CD4-positive, alpha-beta T cell treated with Interleukin-6 for 4 hours (primary cell): ENCODE measurements around the gene LRRC37B.
"Not testable (repeated sequence)": the region's sequence is repeated elsewhere in the genome, so short reads cannot be mapped to it uniquely, and the experiment has no call there.

Experiments
- DNase-seq: peaks from one replicate; pipeline ENCODE4 v3.0.0-alpha.2; 2020; ENCODE audit warnings: mixed read lengths

LRRC37B gene

GRCh38 chr17:32042266-32042665, 35.1 kb downstream of the LRRC37B start:
- DNase-seq = not testable (repeated sequence)

- not testable (repeated sequence) for DNase-seq
Observed at GRCh38 chr17:32045611-32046010, 38.4 kb downstream of the LRRC37B start.

- DNase-seq = not testable (repeated sequence)
Observed at GRCh38 chr17:32047663-32048062, 40.5 kb downstream of the LRRC37B start.

- not testable (repeated sequence) for DNase-seq
Observed at GRCh38 chr17:32054985-32055384, 47.8 kb downstream of the LRRC37B start.

- not testable (repeated sequence) for DNase-seq
Observed at GRCh38 chr17:32055425-32055824, 48.2 kb downstream of the LRRC37B start.

- not testable (repeated sequence) for DNase-seq
Observed at GRCh38 chr17:32056500-32056899, 49.3 kb downstream of the LRRC37B start.

GRCh38 chr17:32057460-32058105, 50.4 kb downstream of the LRRC37B start:
- DNase-seq = not testable (repeated sequence)

- DNase-seq = not testable (repeated sequence)
Observed at GRCh38 chr17:32060695-32061094, 53.5 kb downstream of the LRRC37B start.

GRCh38 chr17:32061840-32062239, 54.7 kb downstream of the LRRC37B start:
- not testable (repeated sequence) for DNase-seq

GRCh38 chr17:32064091-32064490, 56.9 kb downstream of the LRRC37B start:
- DNase-seq = not testable (repeated sequence)

GRCh38 chr17:32066123-32066680, 59.0 kb downstream of the LRRC37B start:
- not testable (repeated sequence) for DNase-seq

GRCh38 chr17:32066863-32067642, 59.9 kb downstream of the LRRC37B start:
- DNase-seq = not testable (repeated sequence)

GRCh38 chr17:32069067-32069466, 61.9 kb downstream of the LRRC37B start:
- DNase-seq = not testable (repeated sequence)

- not testable (repeated sequence) for DNase-seq
Observed at GRCh38 chr17:32071961-32072360, 64.8 kb downstream of the LRRC37B start.

GRCh38 chr17:32073131-32073530, 65.9 kb downstream of the LRRC37B start:
- not testable (repeated sequence) for DNase-seq

GRCh38 chr17:32079753-32080152, 72.6 kb downstream of the LRRC37B start:
- peak; percentile 64 for DNase-seq

- peak; percentile 4 for DNase-seq
Observed at GRCh38 chr17:32083550-32083979, 76.4 kb downstream of the LRRC37B start.

- DNase-seq = not testable (repeated sequence)
Observed at GRCh38 chr17:32084003-32084941, 77.1 kb downstream of the LRRC37B start.

GRCh38 chr17:32084942-32085829, 78.0 kb downstream of the LRRC37B start:
- not testable (repeated sequence) for DNase-seq

- not testable (repeated sequence) for DNase-seq
Observed at GRCh38 chr17:32086833-32087232, 79.7 kb downstream of the LRRC37B start.

- not testable (repeated sequence) for DNase-seq
Observed at GRCh38 chr17:32092062-32092461, 84.9 kb downstream of the LRRC37B start.
